Cerebellar nuclear complex (tissue), 1 donor: ENCODE data around the gene EMP2.
"Not testable (repeated sequence)": the region's sequence is repeated elsewhere in the genome, so short reads cannot be mapped to it uniquely, and the experiment has no call there.

ENCODE experiments used
- DNase-seq, 2 experiments: peaks; one replicate each; lab custom pipeline; 2025; lab: John Stamatoyannopoulos, UW

The EMP2 gene

GRCh38 chr16:10578474-10579316, 1.7 kb downstream of the EMP2 start:
- DNase-seq, result no peak

- no peak for DNase-seq
These were observed 2.8 kb downstream of the EMP2 start for GRCh38 chr16:10577305-10578202.

GRCh38 chr16:10576390-10577304, 3.8 kb downstream of the EMP2 start:
- no peak for DNase-seq

GRCh38 chr16:10575506-10576130, 4.8 kb downstream of the EMP2 start:
- DNase-seq, result no peak

- DNase-seq, result no peak
These were observed 7.8 kb downstream of the EMP2 start for GRCh38 chr16:10572611-10573010.

GRCh38 chr16:10571354-10571753, 9.0 kb downstream of the EMP2 start:
- DNase-seq, result no peak

- no peak for DNase-seq
These were observed 10.8 kb downstream of the EMP2 start for GRCh38 chr16:10569621-10570020.

- DNase-seq, result no peak
These were observed 13.8 kb downstream of the EMP2 start for GRCh38 chr16:10566613-10567012.

- no peak for DNase-seq
These were observed 15.2 kb downstream of the EMP2 start for GRCh38 chr16:10565167-10565566.

- no peak for DNase-seq
These were observed 15.8 kb downstream of the EMP2 start for GRCh38 chr16:10564591-10564990.

GRCh38 chr16:10562361-10562899, 18.0 kb downstream of the EMP2 start:
- no peak for DNase-seq

GRCh38 chr16:10561425-10561824, 19.0 kb downstream of the EMP2 start:
- no peak for DNase-seq

GRCh38 chr16:10561001-10561400, 19.4 kb downstream of the EMP2 start:
- no peak for DNase-seq

- not testable (repeated sequence) for DNase-seq
These were observed 20.6 kb downstream of the EMP2 start for GRCh38 chr16:10559792-10560191.

- no peak for DNase-seq
These were observed 21.4 kb downstream of the EMP2 start for GRCh38 chr16:10558746-10559641.

- DNase-seq, result no peak
These were observed 22.1 kb downstream of the EMP2 start for GRCh38 chr16:10558305-10558704.

- no peak for DNase-seq
These were observed 22.6 kb downstream of the EMP2 start for GRCh38 chr16:10557750-10558149.

- no peak for DNase-seq
These were observed 24.2 kb downstream of the EMP2 start for GRCh38 chr16:10556236-10556635.

- DNase-seq, result no peak
These were observed 25.8 kb downstream of the EMP2 start for GRCh38 chr16:10554569-10554968.

GRCh38 chr16:10552998-10553491, 27.4 kb downstream of the EMP2 start:
- DNase-seq, result no peak
